Choroid plexus epithelial cell (primary cell): ENCODE data around the gene TNNI3.

Experiments used
- DNase-seq: peaks from one replicate; pipeline ENCODE4 v3.0.0-alpha.2; 2010; ENCODE audit warnings: low read depth
- H3K4me3 ChIP-seq: 2 replicates; pipeline ENCODE4 v1.5.1; 2011; ENCODE audit warnings: low read depth, mild to moderate bottlenecking, control low read depth, low read length, moderate library complexity
- TF ChIP-seq, protein P1 (sequence below): conservative IDR thresholded peaks from 2 replicates; pipeline ENCODE4 v1.5.1; 2011; ENCODE audit warnings: low read depth, mild to moderate bottlenecking, control low read depth, inconsistent platforms, low read length, moderate library complexity

TNNI3 gene

DNA sequence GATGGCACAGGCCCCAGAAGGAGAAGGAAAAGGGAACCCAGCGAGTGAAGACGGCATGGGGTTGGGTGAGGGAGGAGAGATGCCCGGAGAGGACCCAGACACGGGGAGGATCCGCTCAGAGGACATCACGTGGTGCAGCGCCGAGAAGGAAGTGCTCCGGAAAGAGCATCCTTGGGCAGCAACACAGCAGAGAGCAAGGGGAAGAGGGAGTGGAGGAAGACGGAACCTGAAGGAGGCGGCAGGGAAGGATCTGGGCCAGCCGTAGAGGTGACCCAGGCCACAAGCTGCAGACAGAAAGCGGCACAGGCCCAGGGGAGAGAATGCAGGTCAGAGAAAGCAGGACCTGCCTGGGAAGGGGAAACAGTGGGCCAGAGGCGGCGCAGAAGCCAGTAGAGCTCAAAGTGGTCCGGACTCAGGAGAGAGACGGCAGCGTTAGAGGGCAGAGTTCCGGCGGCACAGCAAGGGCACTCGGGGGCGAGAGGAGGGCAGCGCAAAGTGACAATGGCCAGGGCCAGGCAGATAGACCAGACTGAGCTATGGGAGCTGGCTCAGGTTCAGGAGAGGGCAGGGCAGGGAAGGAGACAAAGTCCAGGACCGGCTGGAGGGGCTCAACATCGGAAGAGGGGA lies 41.2 kb downstream of the TNNI3 start:
- peak; percentile 74 for DNase-seq
- H3K4me3 ChIP-seq = peak overlapping the region; percentile 90
- TF ChIP-seq, protein P1, sequence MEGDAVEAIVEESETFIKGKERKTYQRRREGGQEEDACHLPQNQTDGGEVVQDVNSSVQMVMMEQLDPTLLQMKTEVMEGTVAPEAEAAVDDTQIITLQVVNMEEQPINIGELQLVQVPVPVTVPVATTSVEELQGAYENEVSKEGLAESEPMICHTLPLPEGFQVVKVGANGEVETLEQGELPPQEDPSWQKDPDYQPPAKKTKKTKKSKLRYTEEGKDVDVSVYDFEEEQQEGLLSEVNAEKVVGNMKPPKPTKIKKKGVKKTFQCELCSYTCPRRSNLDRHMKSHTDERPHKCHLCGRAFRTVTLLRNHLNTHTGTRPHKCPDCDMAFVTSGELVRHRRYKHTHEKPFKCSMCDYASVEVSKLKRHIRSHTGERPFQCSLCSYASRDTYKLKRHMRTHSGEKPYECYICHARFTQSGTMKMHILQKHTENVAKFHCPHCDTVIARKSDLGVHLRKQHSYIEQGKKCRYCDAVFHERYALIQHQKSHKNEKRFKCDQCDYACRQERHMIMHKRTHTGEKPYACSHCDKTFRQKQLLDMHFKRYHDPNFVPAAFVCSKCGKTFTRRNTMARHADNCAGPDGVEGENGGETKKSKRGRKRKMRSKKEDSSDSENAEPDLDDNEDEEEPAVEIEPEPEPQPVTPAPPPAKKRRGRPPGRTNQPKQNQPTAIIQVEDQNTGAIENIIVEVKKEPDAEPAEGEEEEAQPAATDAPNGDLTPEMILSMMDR = no peak

DNA sequence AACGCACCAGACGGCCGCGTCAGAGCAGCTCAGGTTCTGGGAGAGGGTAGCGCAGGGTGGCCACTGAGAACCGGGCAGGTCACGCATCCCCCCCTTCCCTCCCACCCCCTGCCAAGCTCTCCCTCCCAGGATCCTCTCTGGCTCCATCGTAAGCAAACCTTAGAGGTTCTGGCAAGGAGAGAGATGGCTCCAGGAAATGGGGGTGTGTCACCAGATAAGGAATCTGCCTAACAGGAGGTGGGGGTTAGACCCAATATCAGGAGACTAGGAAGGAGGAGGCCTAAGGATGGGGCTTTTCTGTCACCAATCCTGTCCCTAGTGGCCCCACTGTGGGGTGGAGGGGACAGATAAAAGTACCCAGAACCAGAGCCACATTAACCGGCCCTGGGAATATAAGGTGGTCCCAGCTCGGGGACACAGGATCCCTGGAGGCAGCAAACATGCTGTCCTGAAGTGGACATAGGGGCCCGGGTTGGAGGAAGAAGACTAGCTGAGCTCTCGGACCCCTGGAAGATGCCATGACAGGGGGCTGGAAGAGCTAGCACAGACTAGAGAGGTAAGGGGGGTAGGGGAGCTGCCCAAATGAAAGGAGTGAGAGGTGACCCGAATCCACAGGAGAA lies 42.0 kb downstream of the TNNI3 start:
- DNase-seq = peak; percentile 54
- H3K4me3 ChIP-seq = peak overlapping the region; percentile 90
- TF ChIP-seq, protein P1 = no peak

DNA sequence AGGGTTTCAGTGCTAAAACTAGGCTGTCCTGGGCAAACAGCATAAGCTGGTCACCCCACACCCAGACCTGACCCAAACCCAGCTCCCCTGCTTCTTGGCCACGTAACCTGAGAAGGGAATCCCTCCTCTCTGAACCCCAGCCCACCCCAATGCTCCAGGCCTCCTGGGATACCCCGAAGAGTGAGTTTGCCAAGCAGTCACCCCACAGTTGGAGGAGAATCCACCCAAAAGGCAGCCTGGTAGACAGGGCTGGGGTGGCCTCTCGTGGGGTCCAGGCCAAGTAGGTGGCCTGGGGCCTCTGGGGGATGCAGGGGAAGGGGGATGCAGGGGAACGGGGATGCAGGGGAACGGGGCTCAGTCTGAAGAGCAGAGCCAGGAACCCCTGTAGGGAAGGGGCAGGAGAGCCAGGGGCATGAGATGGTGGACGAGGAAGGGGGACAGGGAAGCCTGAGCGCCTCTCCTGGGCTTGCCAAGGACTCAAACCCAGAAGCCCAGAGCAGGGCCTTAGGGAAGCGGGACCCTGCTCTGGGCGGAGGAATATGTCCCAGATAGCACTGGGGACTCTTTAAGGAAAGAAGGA lies 42.9 kb downstream of the TNNI3 start:
- TF ChIP-seq, protein P1 = no peak
- no peak for DNase-seq
- no peak overlapping the region for H3K4me3 ChIP-seq

DNA sequence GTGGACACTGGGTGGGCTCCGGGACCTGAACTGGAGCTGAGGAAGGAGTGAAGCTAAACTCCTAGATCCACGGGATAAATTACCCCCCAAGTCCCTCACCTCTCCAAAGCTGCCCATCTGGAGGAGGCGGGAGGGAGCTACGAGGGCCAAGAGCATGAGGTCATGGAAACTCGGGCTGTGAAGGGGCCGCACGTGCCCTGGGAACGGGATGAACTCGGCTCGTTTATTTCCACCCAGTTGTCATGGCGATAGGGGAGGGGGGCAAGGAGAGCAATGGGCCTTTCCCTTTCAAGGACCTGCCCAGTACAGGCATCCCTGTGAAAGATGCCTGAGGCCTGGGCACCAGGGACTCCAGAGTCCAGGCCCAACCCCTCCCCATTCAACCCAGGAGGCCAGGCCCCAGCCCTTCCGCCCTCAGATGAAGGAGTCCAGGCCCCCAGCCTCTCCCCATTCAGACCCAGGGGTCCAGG lies 43.9 kb downstream of the TNNI3 start:
- DNase-seq = peak; percentile 96

DNA sequence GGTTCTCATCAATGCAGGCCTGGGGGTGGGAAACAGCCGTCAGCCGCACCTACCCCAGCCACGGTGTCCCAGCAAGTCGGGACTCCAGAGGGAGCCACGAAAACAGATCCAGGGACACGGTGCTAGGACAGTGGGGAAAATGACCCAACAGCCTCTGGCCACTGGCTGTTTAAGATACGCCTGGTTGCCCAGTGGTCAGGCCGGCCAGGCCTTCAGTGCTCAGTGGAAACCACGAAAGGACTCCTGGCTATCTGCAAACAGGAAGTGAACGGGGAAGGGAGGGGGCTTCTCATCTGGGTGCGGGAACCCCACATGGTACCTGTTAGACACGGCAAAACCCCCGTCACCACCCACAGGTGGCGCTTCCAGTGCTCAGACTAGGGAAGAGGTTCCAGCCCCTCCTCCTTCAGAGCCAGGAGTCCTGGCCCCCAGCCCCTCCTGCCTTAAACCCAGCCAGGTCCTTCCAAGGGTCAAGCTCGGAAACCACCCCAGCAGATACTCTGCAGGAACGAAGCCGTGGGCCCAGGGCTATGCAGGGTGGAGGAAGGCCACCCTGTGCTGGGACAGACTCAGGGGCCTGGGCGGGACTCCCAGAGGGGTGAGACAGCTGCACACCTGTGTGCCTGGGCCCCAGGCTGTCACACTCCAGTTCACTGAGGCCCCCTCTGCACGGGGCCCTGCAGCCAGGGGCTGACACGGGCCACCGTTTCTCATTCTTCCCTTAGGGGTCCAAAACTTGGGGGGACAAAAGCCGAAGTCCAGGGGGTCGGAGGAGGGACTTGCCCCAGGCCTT lies 44.6 kb downstream of the TNNI3 start:
- DNase-seq = no peak
- TF ChIP-seq, protein P1 = peak; percentile 25
- no peak overlapping the region for H3K4me3 ChIP-seq

More for the DNA sequence above, 43.9 kb downstream of the TNNI3 start:
- no peak overlapping the region for H3K4me3 ChIP-seq
- TF ChIP-seq, protein P1 = no peak

DNA sequence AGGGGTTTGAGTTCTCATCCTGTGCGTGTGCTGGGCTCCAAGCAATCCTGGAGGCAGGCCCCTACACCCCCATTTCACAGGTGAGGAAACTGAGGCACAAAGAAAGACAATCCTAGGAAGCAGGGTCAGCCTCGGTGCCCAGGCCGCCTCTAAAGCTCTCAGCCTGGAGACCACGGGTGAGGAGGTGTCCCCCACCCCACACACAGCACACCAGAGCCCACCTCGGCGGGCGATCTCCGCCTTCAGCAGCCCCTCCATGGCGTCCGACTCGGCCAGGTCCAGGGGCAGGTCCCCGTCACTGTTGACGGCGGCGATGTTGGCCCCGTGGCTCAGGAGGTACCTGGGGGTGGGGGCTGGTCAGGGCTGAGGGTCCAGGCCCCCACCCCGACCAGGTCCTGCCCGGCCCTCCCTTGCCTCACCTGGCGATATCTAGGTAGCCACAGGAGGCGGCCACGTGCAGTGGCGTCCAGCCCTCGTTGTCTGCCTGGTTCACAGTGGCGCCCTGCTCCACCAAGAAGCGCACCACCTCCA lies 45.2 kb downstream of the TNNI3 start:
- DNase-seq = no peak
- TF ChIP-seq, protein P1 = no peak
- H3K4me3 ChIP-seq = no peak overlapping the region
